Measurements from ENCODE around the gene POM121L2. TPM values are rescaled to one million over a fixed set of nuclear protein-coding genes. Genes with fewer than 3 reads are reported as not detected.

Gene POM121L2
- total and polyA plus RNA-seq, 8 donors, result 0.02 to 0.03 TPM; not detected in 6

DNA sequence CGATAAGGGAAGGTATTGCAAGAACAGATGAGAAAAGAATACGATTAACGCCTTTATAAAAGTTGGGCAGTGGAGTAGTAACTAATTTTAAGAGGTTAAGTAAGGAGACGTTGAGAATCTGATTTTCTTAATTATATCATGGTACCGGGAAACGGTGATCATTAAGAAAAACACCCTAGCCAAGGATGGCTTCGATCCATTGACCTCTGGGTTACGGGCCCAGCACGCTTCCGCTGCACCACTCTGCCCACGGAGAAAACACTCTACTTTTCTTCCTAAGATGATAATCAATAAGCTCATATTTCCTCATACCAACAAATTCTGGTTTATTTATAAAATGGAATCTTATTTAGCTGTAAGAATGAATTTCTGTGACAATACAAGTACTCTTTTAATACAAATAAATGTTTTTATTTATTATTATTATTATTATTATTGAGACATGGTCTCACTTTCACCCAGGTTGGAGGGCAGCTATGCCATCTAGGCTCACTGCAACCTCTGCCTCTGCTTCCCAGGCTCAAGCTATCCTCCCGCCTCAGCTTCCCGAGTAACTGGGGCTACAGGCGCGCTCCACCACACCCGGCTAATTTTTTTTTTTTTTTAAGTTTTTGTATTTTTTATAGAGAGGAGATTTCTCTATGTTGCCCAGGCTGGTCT lies 8.3 kb downstream of the POM121L2 start:
- intact Hi-C loops (cut with DNase I), result no loop called here
- TF ChIP-seq, protein P1, sequence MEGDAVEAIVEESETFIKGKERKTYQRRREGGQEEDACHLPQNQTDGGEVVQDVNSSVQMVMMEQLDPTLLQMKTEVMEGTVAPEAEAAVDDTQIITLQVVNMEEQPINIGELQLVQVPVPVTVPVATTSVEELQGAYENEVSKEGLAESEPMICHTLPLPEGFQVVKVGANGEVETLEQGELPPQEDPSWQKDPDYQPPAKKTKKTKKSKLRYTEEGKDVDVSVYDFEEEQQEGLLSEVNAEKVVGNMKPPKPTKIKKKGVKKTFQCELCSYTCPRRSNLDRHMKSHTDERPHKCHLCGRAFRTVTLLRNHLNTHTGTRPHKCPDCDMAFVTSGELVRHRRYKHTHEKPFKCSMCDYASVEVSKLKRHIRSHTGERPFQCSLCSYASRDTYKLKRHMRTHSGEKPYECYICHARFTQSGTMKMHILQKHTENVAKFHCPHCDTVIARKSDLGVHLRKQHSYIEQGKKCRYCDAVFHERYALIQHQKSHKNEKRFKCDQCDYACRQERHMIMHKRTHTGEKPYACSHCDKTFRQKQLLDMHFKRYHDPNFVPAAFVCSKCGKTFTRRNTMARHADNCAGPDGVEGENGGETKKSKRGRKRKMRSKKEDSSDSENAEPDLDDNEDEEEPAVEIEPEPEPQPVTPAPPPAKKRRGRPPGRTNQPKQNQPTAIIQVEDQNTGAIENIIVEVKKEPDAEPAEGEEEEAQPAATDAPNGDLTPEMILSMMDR (IDR thresholded peaks at IDR 0.05), result no peak
- no peak overlapping the region for H3K27ac ChIP-seq
- no peaks in the 10 kb centered on the region for H3K9me3 ChIP-seq
- no peaks in the 10 kb centered on the region for H3K4me1 ChIP-seq
- FAIRE-seq (no peak), DNase-seq (no peak), ATAC-seq (no peak)
- no peaks in the 10 kb centered on the region for H3K36me3 ChIP-seq
- H3K27me3 ChIP-seq, result peaks cover 0 to 80% (median 10%) of the 10 kb centered on the region in 4 donors
- H3K4me3 ChIP-seq, result no peak overlapping the region
- 31 to 46% methylated on average over 16 of the region's 16 CpGs for WGBS, 2 donors

DNA sequence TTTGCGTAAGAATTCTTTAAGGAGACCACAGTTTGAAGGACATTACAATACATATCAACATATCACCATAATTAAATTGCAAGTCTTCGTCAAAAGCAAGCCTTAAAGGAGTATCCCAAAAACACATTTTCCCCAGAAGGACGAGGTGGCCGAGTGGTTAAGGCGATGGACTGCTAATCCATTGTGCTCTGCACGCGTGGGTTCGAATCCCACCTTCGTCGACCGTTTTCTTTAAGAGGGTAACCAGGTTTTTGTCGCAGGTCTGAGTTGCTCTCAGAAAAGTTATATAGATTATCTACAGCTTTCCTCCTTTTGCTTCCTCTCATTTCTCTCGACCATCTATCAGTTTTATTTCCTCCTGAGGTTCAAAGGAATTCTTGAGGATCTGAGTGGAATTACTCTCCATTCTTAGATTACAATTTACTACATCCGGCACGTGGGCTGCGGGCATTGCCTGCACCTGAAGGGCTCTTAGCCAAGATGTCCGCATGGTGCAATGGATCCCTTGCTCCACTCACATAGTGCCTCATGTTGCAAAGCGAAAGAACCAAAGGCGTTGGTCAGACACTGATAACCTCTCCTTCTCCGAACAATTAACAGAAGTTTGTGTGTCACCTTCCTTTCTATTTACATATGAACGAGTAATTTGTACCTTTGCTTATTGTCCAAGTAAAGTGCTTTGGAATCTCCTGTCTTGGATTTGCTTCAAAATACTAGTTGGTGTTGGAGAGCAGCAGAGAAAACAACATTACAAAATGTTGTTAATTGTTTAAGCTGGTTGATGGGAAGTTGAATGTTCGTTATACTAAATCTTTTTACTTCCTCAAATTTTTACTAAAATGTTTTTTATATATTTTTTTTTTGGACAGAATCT lies 14.0 kb downstream of the POM121L2 start:
- WGBS, 2 donors, result 18 to 21% methylated on average over 22 of the region's 22 CpGs
- H3K4me1 ChIP-seq, result no peaks in the 10 kb centered on the region
- no peaks in the 10 kb centered on the region for H3K9me3 ChIP-seq
- DNase-seq (no peak), FAIRE-seq (no peak), ATAC-seq (no peak)
- intact Hi-C loops (cut with DNase I), result no loop called here
- H3K36me3 ChIP-seq, result no peaks in the 10 kb centered on the region
- peaks cover 18 to 98% (median 28%) of the 10 kb centered on the region in 4 donors for H3K27me3 ChIP-seq
- TF ChIP-seq, protein P1 (IDR thresholded peaks at IDR 0.05), result no peak
- H3K27ac ChIP-seq, result no peak overlapping the region
- no peak overlapping the region for H3K4me3 ChIP-seq

DNA sequence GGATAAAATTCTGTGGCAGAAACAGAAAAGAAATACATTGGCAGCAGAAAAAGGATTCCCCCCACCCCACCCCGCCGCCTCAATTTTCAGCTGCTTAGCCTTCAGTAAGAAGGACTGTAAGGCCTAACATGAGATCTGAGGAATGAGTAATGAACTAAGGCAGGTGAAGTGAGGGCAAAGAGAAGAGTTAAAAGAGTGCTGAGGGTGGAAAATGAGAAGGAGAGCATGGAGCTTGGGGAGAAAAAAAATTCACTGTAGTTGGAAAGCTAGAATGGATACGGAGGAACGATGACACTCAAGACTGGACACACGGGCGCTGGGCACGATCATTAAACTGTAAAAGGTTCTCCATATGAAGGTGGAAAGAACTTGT lies 14.6 kb downstream of the POM121L2 start:
- Histone ChIP-seq H3K27ac (no peak overlapping the region), H3K4me1 (no peaks in the 10 kb centered on the region), H3K27me3 (peaks cover 18 to 98% (median 31%) of the 10 kb centered on the region in 4 donors), H3K4me3 (no peak overlapping the region), H3K9me3 (no peaks in the 10 kb centered on the region), H3K36me3 (no peaks in the 10 kb centered on the region)
- 17 to 21% methylated on average over 7 of the region's 7 CpGs for WGBS, 2 donors
- ATAC-seq, result no peak
- DNase-seq, result no peak
- intact Hi-C loops (cut with DNase I), result no loop called here
- FAIRE-seq, result no peak
- TF ChIP-seq, protein P1 (IDR thresholded peaks at IDR 0.05), result no peak

DNA sequence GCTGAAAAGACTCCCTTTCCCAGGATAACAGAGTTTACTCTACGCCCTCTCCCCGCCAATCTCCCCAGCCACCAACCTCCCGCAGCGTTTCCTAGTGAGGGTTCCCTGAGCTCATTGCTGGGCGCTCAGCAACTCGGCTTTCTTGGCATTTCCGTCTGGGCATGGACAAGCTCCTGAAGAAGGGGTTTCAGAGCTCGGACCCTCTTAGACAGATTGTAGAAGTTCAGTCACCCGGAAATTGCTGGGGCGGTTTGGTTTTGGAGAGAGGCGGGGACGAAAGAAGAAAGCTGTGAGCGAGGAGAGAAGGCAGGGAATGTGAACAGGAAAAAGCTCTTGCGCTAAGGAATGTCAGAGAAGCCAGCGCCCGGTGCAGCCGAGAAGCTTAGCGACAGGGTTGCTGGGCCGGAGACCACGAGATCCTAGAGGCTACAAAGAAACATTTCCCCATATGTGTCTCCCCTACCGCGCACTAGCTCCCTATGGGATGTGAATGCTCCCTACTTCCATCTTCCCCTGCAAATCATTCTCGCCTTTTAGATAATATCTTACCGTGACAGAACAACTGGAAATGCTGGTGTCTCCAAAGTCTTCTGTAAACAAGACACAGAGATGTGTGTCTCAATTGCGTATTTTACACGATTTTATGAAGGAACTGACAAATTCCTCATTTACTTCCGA lies 15.8 kb downstream of the POM121L2 start:
- WGBS, 2 donors, result 8 to 9% methylated on average over 27 of the region's 27 CpGs
- H3K4me1 ChIP-seq, result no peaks in the 10 kb centered on the region
- no peak for ATAC-seq
- no peak overlapping the region for H3K4me3 ChIP-seq
- H3K9me3 ChIP-seq, result no peaks in the 10 kb centered on the region
- H3K27ac ChIP-seq, result no peak overlapping the region
- H3K36me3 ChIP-seq, result no peaks in the 10 kb centered on the region
- no peak for FAIRE-seq
- TF ChIP-seq, protein P1 (IDR thresholded peaks at IDR 0.05), result no peak
- peaks cover 18 to 98% (median 32%) of the 10 kb centered on the region in 4 donors for H3K27me3 ChIP-seq
- DNase-seq, result no peak
- intact Hi-C loops (cut with DNase I), result no loop called here
